Stimulated activated naive B cell treated with anti-CD40 and anti-IgM and Interleukin-4, amounts not matched to agents 10 μg/mL and 1 μg/mL and 100 μg/mL, for 72 hours (primary cell): ENCODE data around the gene C8A.

Source experiments
- ATAC-seq, 2 donors: fragments of 150-1000 bp; cut with Tn5 transposase; replicated peaks; 2 replicates each; pipeline ENCODE4 v1.10.0; 2021; ENCODE audit warnings: moderate library complexity in 1 of 2
- DNase-seq: peaks from one replicate; pipeline ENCODE4 v3.0.0; 2021
- H3K27ac Mint-ChIP-seq: one replicate; pipeline ENCODE4 v1.8.0; 2022; ENCODE audit warnings: mild to moderate bottlenecking, mixed read lengths
- H3K27me3 Mint-ChIP-seq, 2 donors: one replicate each; pipeline ENCODE4 v1.8.0; 2022; ENCODE audit warnings: mixed read lengths in 2 of 2
- H3K36me3 Mint-ChIP-seq, 2 donors: one replicate each; pipeline ENCODE4 v1.8.0; 2022; ENCODE audit warnings: mixed read lengths in 2 of 2, mild to moderate bottlenecking in 1 of 2
- H3K4me1 Mint-ChIP-seq, 2 donors: one replicate each; pipeline ENCODE4 v1.8.0; 2022; ENCODE audit warnings: mixed read lengths in 2 of 2, mild to moderate bottlenecking in 1 of 2
- H3K4me3 Mint-ChIP-seq, 2 donors: one replicate each; pipeline ENCODE4 v1.8.0; 2022; ENCODE audit warnings: mild to moderate bottlenecking in 2 of 2, mixed read lengths in 2 of 2, moderate library complexity in 1 of 2
- H3K9me3 Mint-ChIP-seq, 2 donors: one replicate each; pipeline ENCODE4 v1.8.0; 2022; ENCODE audit warnings: mixed read lengths in 2 of 2, mild to moderate bottlenecking in 1 of 2

C8A gene

DNA sequence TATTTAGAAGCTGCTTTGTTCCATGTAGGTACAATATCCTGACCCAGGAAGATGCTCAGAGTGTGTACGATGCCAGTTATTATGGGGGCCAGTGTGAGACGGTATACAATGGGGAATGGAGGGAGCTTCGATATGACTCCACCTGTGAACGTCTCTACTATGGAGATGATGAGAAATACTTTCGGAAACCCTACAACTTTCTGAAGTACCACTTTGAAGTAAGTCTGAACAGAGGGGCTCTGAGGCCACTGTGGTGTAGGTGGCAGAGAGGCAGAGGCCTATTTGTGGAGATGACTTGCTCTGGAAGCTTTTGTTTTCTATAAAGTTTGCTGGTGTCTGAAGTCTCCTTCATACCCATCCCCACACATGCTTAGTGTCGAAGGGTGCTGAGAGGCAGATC lies 26.8 kb downstream of the C8A start:
- no peaks in the 10 kb centered on the region for H3K27me3 Mint-ChIP-seq
- H3K9me3 Mint-ChIP-seq, result peaks cover 0 to 2% of the 10 kb centered on the region in 2 donors
- DNase-seq (no peak), ATAC-seq (no peak)
- no peaks in the 10 kb centered on the region for H3K4me1 Mint-ChIP-seq
- H3K27ac Mint-ChIP-seq, result no peak overlapping the region
- H3K4me3 Mint-ChIP-seq, result no peak overlapping the region
- no peaks in the 10 kb centered on the region for H3K36me3 Mint-ChIP-seq

DNA sequence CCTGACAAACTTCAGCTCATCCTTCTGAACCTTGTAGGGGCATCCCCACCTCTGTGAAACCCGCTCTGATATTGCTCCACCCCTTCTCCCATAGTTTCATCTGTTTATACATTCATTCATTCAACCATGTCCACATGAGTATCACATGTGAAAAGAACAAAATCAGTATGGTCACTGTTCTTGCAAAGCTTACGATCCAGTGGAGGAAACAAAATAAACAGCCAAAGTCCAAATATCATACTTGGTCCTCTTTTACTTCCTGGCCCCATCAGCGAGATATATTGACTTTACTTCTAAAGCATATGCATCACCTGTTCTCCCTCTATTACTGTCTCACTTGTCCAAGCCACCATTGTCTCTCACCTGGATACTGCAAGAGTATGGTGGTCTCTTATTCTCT lies 35.6 kb downstream of the C8A start:
- H3K9me3 Mint-ChIP-seq, result no peaks in the 10 kb centered on the region
- no peaks in the 10 kb centered on the region for H3K36me3 Mint-ChIP-seq
- DNase-seq (no peak), ATAC-seq (no peak)
- H3K4me3 Mint-ChIP-seq, result no peak overlapping the region
- no peaks in the 10 kb centered on the region for H3K4me1 Mint-ChIP-seq
- H3K27me3 Mint-ChIP-seq, result peaks cover 0 to 4% of the 10 kb centered on the region in 2 donors
- H3K27ac Mint-ChIP-seq, result no peak overlapping the region

DNA sequence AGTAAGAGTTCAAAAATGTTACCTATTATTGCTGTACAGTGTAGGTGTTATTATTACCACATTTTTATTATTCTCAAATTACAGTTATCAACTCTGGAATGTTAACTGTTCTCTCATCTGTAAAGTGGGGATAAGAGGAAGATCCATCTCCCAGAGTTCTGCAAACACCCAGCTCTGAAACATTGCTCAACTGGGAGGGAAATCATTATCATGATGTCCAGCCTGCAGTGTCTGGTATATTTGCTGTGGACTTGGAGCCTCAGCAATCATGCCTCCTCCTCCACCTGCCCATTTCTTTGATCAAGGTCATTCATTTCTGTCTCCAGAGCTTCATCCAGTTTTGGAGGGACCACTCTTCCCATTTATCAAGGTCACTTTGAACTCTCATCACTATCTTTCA lies 39.4 kb downstream of the C8A start:
- H3K36me3 Mint-ChIP-seq, result no peaks in the 10 kb centered on the region
- no peaks in the 10 kb centered on the region for H3K9me3 Mint-ChIP-seq
- DNase-seq, result no peak

GRCh38 chr1:56897150-56898004 lies 42.8 kb downstream of the C8A start:
- Mint-ChIP-seq H3K9me3 (no peaks in the 10 kb centered on the region), H3K36me3 (no peaks in the 10 kb centered on the region), H3K4me1 (no peaks in the 10 kb centered on the region), H3K27ac (no peak overlapping the region), H3K27me3 (peaks cover 0 to 4% of the 10 kb centered on the region in 2 donors), H3K4me3 (no peak overlapping the region)
- no peak for DNase-seq
- no peak for ATAC-seq

More for the DNA sequence above, 39.4 kb downstream of the C8A start:
- ATAC-seq, result no peak
- H3K27me3 Mint-ChIP-seq, result peaks cover 0 to 4% of the 10 kb centered on the region in 2 donors
- H3K4me1 Mint-ChIP-seq, result no peaks in the 10 kb centered on the region
- H3K27ac Mint-ChIP-seq, result no peak overlapping the region
- H3K4me3 Mint-ChIP-seq, result no peak overlapping the region

DNA sequence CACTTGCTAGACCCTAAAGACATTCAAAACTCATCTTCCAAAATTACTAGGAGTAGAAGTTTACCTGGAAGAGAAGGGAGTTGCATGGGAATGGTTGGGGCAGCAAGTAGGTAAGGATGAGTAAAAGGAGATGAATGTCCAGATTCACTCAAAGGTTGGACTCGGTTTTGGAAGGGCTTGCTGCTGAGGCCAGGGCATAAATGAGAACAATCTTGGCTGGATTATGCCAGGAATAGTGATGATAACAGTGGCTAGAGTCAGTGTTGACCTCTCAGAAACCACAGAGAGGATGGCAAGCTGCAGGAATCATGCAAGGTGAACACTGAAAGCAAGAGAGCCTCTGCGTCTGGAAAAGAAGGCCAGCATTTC lies 43.4 kb downstream of the C8A start:
- no peak overlapping the region for H3K27ac Mint-ChIP-seq
- no peaks in the 10 kb centered on the region for H3K9me3 Mint-ChIP-seq
- H3K36me3 Mint-ChIP-seq, result no peaks in the 10 kb centered on the region
- no peak for DNase-seq
- no peak for ATAC-seq
- H3K4me1 Mint-ChIP-seq, result no peaks in the 10 kb centered on the region
- H3K4me3 Mint-ChIP-seq, result no peak overlapping the region
- peaks cover 0 to 4% of the 10 kb centered on the region in 2 donors for H3K27me3 Mint-ChIP-seq

- DNase-seq (no peak), ATAC-seq (no peak)
- Mint-ChIP-seq H3K36me3 (no peaks in the 10 kb centered on the region), H3K9me3 (no peaks in the 10 kb centered on the region), H3K4me1 (no peaks in the 10 kb centered on the region), H3K27me3 (peaks cover 0 to 4% of the 10 kb centered on the region in 2 donors), H3K27ac (no peak overlapping the region), H3K4me3 (no peak overlapping the region)
These were observed 44.3 kb downstream of the C8A start for GRCh38 chr1:56898879-56899278.

GRCh38 chr1:56901716-56902115 lies 47.1 kb downstream of the C8A start:
- no peaks in the 10 kb centered on the region for H3K4me1 Mint-ChIP-seq
- DNase-seq, result no peak
- H3K36me3 Mint-ChIP-seq, result no peaks in the 10 kb centered on the region
- H3K4me3 Mint-ChIP-seq, result no peak overlapping the region
- no peak overlapping the region for H3K27ac Mint-ChIP-seq
- H3K9me3 Mint-ChIP-seq, result peaks cover 0 to 3% of the 10 kb centered on the region in 2 donors
- ATAC-seq, result no peak
- H3K27me3 Mint-ChIP-seq, result peaks cover 0 to 4% of the 10 kb centered on the region in 2 donors

DNA sequence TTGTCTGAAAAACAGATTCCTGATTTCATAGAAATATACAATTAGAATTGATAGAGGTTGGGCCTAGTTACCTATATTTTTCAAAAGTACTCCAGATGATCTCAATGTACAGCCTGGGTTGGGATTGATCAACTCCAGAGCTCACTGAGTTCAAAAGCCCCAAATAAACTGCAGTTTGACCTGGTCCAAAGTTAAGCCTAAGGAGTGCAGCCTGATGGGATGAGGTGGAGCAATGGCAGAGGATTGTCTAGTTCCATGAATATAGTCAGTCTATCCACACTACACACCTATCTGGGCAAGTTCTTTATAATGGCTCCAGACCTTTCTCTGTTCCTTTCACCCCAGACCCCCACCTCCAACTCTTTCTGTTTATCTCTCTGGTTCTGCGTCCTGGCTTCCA lies 49.2 kb downstream of the C8A start:
- ATAC-seq (no peak), DNase-seq (no peak)
- Mint-ChIP-seq H3K27ac (no peak overlapping the region), H3K9me3 (peaks cover 0 to 3% of the 10 kb centered on the region in 2 donors), H3K36me3 (no peaks in the 10 kb centered on the region), H3K27me3 (peaks cover 0 to 4% of the 10 kb centered on the region in 2 donors), H3K4me3 (no peak overlapping the region), H3K4me1 (no peaks in the 10 kb centered on the region)

GRCh38 chr1:56904663-56905397 lies 50.2 kb downstream of the C8A start:
- Mint-ChIP-seq H3K4me3 (no peak overlapping the region), H3K27ac (no peak overlapping the region), H3K9me3 (peaks cover 0 to 3% of the 10 kb centered on the region in 2 donors), H3K4me1 (no peaks in the 10 kb centered on the region), H3K36me3 (no peaks in the 10 kb centered on the region), H3K27me3 (peaks cover 0 to 4% of the 10 kb centered on the region in 2 donors)
- ATAC-seq (no peak), DNase-seq (no peak)

- Mint-ChIP-seq H3K27me3 (peaks cover 0 to 4% of the 10 kb centered on the region in 2 donors), H3K4me1 (no peaks in the 10 kb centered on the region), H3K4me3 (no peak overlapping the region), H3K27ac (peak overlapping the region; percentile 4), H3K36me3 (no peaks in the 10 kb centered on the region), H3K9me3 (peaks cover 0 to 3% of the 10 kb centered on the region in 2 donors)
- DNase-seq (no peak), ATAC-seq (no peak)
These were observed 51.1 kb downstream of the C8A start for GRCh38 chr1:56905667-56906066.

- Mint-ChIP-seq H3K9me3 (peaks cover 0 to 3% of the 10 kb centered on the region in 2 donors), H3K27ac (no peak overlapping the region), H3K4me3 (no peak overlapping the region), H3K36me3 (no peaks in the 10 kb centered on the region), H3K27me3 (peaks cover 0 to 4% of the 10 kb centered on the region in 2 donors), H3K4me1 (no peaks in the 10 kb centered on the region)
- DNase-seq (no peak), ATAC-seq (no peak)
These were observed 54.1 kb downstream of the C8A start for GRCh38 chr1:56908619-56909221.

- no peak overlapping the region for H3K4me3 Mint-ChIP-seq
- no peak overlapping the region for H3K27ac Mint-ChIP-seq
- peaks cover 0 to 3% of the 10 kb centered on the region in 2 donors for H3K9me3 Mint-ChIP-seq
- ATAC-seq (no peak), DNase-seq (no peak)
- no peaks in the 10 kb centered on the region for H3K4me1 Mint-ChIP-seq
- no peaks in the 10 kb centered on the region for H3K36me3 Mint-ChIP-seq
- peaks cover 0 to 2% of the 10 kb centered on the region in 2 donors for H3K27me3 Mint-ChIP-seq
These were observed 55.9 kb downstream of the C8A start for GRCh38 chr1:56910441-56910985.

GRCh38 chr1:56911098-56911938 lies 56.7 kb downstream of the C8A start:
- ATAC-seq (no peak), DNase-seq (no peak)
- no peaks in the 10 kb centered on the region for H3K9me3 Mint-ChIP-seq
- no peak overlapping the region for H3K27ac Mint-ChIP-seq
- peaks cover 0 to 9% of the 10 kb centered on the region in 2 donors for H3K27me3 Mint-ChIP-seq
- no peaks in the 10 kb centered on the region for H3K36me3 Mint-ChIP-seq
- H3K4me1 Mint-ChIP-seq, result no peaks in the 10 kb centered on the region
- H3K4me3 Mint-ChIP-seq, result no peak overlapping the region

GRCh38 chr1:56912325-56912724 lies 57.7 kb downstream of the C8A start:
- peaks cover 0 to 9% of the 10 kb centered on the region in 2 donors for H3K27me3 Mint-ChIP-seq
- no peak overlapping the region for H3K27ac Mint-ChIP-seq
- no peaks in the 10 kb centered on the region for H3K4me1 Mint-ChIP-seq
- H3K4me3 Mint-ChIP-seq, result no peak overlapping the region
- no peaks in the 10 kb centered on the region for H3K36me3 Mint-ChIP-seq
- H3K9me3 Mint-ChIP-seq, result no peaks in the 10 kb centered on the region
- ATAC-seq (no peak), DNase-seq (no peak)
